Osteocyte (in vitro differentiated cells): ENCODE measurements around the gene HOXA7. TPM values are rescaled to one million over a fixed set of nuclear protein-coding genes. Genes with fewer than 3 reads are reported as not detected.

Experiments used
- DNase-seq: peaks from one replicate; pipeline ENCODE4 v3.0.0; 2021; ENCODE audit warnings: mixed read lengths; ENCODE audit not compliant: unreplicated experiment; ENCODE audit errors: extremely low spot score
- H3K27ac Mint-ChIP-seq: one replicate; pipeline ENCODE4 v1.8.0; 2021; ENCODE audit warnings: mild to moderate bottlenecking, mixed read lengths; ENCODE audit not compliant: unreplicated experiment
- H3K27me3 Mint-ChIP-seq: one replicate; pipeline ENCODE4 v1.8.0; 2021; ENCODE audit warnings: mixed read lengths; ENCODE audit not compliant: unreplicated experiment
- H3K36me3 Mint-ChIP-seq: one replicate; pipeline ENCODE4 v1.8.0; 2021; ENCODE audit warnings: mixed read lengths; ENCODE audit not compliant: unreplicated experiment
- H3K4me1 Mint-ChIP-seq: one replicate; pipeline ENCODE4 v1.8.0; 2021; ENCODE audit warnings: mixed read lengths; ENCODE audit not compliant: unreplicated experiment
- H3K4me3 Mint-ChIP-seq: one replicate; pipeline ENCODE4 v1.8.0; 2021; ENCODE audit warnings: mild to moderate bottlenecking, moderate library complexity, mixed read lengths; ENCODE audit not compliant: unreplicated experiment
- H3K9me3 Mint-ChIP-seq: one replicate; pipeline ENCODE4 v1.8.0; 2021; ENCODE audit warnings: mixed read lengths; ENCODE audit not compliant: unreplicated experiment
- CTCF ChIP-seq: fragments of 200-600 bp; sonication (generic); IDR thresholded peaks from 2 replicates; pipeline ENCODE4 v1.5.0; 2021; ENCODE audit warnings: antibody characterized with exemption, mild to moderate bottlenecking, moderate library complexity
- total RNA-seq: library from RNA; stranded (reverse); gene quantifications from 2 replicates; pipeline ENCODE4 v1.2.1, GENCODE V29; 2021

The HOXA7 gene
- total RNA-seq, 1 donor from 2014 or later, result not detected

GRCh38 chr7:27148031-27148755 is 8.3 kb downstream of the HOXA7 start:
- Mint-ChIP-seq H3K9me3 (no peaks in the 10 kb centered on the region), H3K36me3 (peaks cover 2% of the 10 kb centered on the region), H3K27ac (no peak overlapping the region), H3K4me1 (peaks cover 10% of the 10 kb centered on the region), H3K4me3 (no peak overlapping the region), H3K27me3 (peaks cover 86% of the 10 kb centered on the region)
- DNase-seq, result peak; percentile 73
- no peak for TF ChIP-seq CTCF

GRCh38 chr7:27147199-27148030 is 9.1 kb downstream of the HOXA7 start, which contains the start of gene HOXA6:
Gene HOXA6 (minus strand): TSS chr7:27147774. CDS start chr7:27147749, 25 bp downstream.
- no peak for DNase-seq
- Mint-ChIP-seq H3K4me1 (peaks cover 14% of the 10 kb centered on the region), H3K36me3 (peaks cover 2% of the 10 kb centered on the region), H3K4me3 (no peak within 1 kb of the TSS), H3K9me3 (no peaks in the 10 kb centered on the region), H3K27ac (no peak within 1 kb of the TSS), H3K27me3 (peaks cover 86% of the 10 kb centered on the region)
- no peak for TF ChIP-seq CTCF

GRCh38 chr7:27146491-27147198 is 9.8 kb downstream of the HOXA7 start:
- Mint-ChIP-seq H3K9me3 (no peaks in the 10 kb centered on the region), H3K27me3 (peaks cover 85% of the 10 kb centered on the region), H3K4me3 (no peak overlapping the region), H3K4me1 (peaks cover 13% of the 10 kb centered on the region), H3K27ac (no peak overlapping the region), H3K36me3 (peaks cover 2% of the 10 kb centered on the region)
- TF ChIP-seq CTCF, result no peak
- no peak for DNase-seq

GRCh38 chr7:27145914-27146412 is 10.5 kb downstream of the HOXA7 start:
- peaks cover 6% of the 10 kb centered on the region for H3K4me1 Mint-ChIP-seq
- peaks cover 85% of the 10 kb centered on the region for H3K27me3 Mint-ChIP-seq
- no peak overlapping the region for H3K27ac Mint-ChIP-seq
- H3K36me3 Mint-ChIP-seq, result peaks cover 2% of the 10 kb centered on the region
- TF ChIP-seq CTCF, result no peak
- H3K4me3 Mint-ChIP-seq, result no peak overlapping the region
- DNase-seq, result no peak
- no peaks in the 10 kb centered on the region for H3K9me3 Mint-ChIP-seq
